HG02588 (cell line): Measurements from ENCODE around the gene CALM3.
A peak's percentile ranks its signal among the peaks of the same experiment; 100 is the strongest.

ENCODE experiments used
- ATAC-seq: cut with Tn5 transposase; IDR thresholded peaks from one replicate; pipeline ENCODE4 v1.9.1; 2021; ENCODE audit warnings: mild to moderate bottlenecking, moderate library complexity; ENCODE audit not compliant: unreplicated experiment

The CALM3 gene

DNA sequence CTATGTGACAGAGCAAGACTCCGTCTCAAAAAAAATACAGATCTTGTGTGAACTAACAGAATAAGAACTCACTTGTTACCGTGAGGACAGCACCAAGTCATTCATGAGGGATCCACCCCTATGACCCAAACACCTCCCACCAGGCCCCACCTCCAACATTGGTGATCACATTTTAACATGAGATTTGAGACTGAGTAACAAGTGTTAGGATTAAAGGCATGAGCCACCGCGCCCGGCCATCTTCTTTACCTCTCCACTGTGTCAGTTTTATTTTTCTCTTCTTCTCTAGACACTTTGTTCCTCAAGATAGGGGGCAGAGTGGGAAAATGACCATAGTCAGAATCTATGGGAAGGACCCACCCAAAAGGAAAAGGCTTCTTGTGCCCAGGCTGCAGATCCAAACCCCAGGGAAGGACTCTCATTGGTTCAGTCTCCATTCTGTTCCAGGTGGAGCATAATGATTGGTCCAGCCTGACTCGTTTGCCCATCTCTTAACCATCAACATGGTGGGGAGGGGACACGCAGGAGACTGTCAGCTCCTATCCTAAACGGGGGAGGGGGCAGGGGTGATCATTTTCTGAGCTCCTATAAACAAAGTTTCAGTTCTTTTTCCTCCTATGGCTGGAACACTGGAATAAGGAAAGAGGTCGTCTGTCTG is 1.3 kb upstream of the CALM3 start:
- ATAC-seq, result no peak

DNA sequence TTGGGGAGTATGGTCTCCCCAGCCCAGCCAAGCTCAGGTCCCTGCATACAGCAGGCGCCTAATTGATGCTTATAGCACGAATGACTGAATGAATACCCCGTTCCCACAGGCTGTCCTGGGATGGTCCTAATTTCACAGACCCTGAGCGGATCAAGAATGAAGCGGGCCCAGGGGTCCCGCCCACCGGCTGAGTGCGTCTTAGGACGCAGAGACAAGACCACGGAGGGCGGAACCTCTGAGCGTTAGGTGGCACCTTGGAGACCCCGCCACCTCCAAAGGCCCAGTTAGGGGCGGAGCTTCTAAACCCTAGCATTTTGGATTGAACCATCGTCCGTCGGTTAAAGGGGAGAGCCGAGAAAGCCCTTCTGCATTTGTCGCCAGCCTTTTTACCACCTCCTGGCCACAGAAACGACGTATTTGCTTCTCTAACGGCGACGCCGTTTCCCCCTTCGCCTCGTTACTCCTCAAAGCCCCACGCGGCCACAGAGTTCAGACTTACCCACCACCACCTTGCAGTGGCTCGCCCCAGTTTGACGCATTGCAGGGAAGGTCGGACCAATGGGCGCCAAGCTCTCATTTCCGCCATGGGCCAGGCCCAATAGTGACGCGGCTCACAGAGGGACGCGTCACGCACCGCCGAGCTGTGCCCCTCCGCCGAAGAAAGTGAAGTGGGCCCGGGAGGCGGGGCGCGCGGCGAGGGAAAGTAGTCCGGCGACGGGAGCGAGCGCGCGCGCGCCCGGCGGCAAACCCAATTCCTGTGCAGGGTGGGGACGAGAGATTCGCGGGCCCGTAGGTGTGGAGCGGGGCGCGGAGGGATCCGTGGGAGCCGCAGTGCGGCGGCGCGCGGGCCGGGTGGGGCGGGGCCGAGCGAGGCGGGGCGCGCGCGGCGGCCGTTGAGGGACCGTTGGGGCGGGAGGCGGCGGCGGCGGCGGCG is 479 bp upstream of the CALM3 start:
- ATAC-seq, result peak; percentile 70

DNA sequence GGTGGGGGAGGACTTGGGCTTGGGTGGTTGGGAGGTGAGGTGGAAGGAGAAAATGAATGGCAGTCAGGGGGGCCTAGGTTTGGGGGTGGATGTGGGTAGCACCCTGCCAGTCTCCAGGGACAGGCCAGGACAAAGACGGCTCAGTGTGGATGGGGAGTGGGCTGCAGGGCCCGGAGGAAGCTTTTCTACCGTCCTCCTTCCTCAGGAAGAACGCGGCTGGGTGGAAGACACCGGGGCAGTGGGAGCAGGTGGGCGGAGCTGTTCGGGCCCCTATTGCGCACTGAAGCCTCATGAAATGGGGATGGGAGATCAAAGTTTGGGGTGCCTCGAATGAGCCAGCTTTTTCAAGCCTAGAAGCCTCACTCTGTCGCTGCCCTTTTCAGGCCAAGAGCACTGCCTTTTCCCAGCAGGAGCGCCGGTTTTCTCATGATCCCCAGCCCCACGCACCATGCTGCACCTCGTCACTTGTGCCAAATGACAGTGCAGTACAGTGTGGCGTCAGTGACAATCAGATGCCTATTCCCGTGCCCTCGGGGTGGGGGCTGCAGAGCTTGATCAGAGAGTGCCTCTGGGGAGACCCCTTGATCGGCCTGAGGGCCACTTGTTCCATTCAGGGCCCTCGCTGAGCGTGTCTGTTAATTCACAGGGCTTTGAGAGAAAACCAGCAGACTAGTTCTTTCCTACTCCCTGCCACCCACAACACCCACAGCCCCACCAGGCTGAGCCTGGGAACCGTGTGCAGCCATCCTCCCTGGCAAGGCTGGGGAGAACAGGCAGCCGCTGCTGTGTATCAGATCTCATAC is 1.5 kb downstream of the CALM3 start:
- no peak for ATAC-seq

DNA sequence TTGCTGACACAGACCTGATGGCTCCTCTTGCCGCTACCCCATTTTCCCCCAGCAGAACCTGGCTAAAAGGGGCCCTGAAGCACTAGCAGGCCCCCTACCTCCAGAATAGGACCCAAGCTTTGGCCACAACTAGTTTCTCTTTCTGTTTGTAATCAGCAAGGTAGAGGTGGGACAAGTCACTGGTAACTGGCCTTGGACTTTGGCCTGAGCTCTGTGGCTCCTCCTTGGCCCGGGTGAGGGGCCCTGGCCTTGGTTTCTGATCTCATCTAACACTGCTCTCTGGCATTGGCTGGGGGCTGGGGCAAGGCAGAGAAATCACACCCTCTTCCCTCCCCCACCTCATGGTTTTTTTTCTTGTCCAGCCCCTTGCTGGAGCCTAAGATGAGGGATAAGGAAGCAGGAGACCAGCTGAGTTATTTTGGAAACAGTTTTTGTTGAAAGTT is 2.1 kb downstream of the CALM3 start:
- no peak for ATAC-seq

DNA sequence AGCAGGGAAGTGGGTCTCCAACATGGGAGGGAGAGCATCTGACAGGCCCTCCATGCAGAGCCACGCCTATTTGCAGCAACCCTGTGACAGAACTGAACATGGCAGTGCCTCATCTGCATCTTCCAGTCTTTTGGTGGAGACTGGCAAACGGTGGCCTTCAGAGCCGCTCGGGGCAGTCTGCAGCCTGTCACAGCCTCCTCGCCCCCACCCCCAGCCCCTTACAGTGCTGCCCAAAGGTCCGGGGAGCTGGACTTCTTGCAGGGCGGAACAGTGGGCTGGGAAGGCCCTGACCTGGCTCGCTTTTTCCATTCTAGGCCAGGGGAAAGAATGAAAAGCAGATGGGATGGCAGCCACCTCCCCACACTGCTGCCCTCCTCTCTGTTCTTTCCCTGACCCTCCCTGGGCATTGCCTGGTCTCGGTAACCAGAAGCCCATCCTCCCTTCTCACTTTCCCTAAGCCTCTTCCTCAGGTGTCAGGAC is 2.7 kb downstream of the CALM3 start:
- no peak for ATAC-seq

DNA sequence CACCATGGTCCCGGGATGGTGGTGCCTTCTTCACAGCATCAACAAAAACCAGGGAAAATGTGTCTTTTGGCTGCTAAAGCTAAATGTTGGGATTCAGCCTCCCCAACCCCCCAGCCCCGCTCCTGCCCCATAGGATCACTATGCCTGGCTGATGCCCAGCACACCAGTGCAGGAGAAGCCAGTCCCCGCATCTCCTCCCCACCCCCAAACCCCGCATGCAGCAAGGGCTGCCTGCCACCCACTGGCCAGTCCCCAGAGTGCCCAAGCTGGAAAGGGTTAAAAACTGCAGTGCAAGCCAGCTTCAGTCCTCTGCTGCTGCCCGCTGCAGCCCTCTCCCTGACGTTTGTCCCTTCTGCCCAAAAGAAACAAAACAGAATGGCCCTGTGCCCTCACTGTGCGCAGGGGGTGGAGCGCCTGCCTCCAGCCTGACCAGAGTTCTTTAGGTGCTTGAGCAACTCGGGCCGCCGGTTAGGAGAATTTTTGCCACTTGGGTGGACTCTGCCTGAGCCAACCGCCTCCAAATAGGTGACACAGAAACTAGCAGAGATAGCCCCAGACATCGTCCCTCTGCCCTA is 3.7 kb downstream of the CALM3 start:
- no peak for ATAC-seq

DNA sequence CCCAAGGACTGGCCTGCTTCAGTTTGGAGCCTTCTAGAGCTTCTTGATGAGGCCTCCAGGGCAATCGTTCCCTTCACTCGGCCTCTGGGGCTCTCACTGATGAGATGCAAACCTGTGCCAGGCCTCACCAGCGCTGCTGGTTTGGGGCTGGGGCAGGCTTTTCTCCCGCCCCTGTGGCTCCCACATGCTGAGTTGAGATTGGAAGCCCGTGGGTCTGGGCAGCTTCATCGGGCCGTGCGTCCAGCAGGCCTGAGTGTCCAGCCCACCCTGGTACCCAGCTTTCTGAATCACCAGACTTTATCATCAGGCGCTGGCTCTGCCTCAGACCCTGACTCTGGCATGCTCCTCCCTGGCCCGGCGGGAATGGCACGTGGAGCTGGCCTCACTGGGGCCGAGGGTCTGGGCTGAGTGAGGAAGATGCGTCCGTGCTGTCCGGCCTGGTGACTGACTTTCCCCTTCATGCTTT is 4.3 kb downstream of the CALM3 start:
- ATAC-seq, result no peak

DNA sequence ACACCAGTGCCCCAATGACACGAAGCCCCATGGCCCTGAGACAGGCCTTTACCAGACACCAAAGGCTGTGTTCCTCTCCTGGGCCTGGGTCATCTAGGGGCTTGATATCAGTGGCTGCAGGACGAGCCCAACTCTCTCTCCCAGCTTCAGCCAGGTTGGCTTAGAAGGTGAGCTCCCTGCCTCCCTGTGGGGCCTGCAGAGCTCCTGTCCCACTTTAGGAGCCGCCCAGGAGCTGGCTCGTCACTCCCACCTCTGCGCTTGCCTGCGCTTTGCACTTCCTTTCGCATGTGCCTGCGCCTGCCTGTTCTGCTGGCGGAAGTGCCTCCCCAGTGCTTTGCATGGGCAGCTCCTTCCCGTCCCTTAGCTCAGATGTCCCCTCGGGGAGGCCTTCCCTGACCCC is 4.9 kb downstream of the CALM3 start:
- ATAC-seq, result no peak

DNA sequence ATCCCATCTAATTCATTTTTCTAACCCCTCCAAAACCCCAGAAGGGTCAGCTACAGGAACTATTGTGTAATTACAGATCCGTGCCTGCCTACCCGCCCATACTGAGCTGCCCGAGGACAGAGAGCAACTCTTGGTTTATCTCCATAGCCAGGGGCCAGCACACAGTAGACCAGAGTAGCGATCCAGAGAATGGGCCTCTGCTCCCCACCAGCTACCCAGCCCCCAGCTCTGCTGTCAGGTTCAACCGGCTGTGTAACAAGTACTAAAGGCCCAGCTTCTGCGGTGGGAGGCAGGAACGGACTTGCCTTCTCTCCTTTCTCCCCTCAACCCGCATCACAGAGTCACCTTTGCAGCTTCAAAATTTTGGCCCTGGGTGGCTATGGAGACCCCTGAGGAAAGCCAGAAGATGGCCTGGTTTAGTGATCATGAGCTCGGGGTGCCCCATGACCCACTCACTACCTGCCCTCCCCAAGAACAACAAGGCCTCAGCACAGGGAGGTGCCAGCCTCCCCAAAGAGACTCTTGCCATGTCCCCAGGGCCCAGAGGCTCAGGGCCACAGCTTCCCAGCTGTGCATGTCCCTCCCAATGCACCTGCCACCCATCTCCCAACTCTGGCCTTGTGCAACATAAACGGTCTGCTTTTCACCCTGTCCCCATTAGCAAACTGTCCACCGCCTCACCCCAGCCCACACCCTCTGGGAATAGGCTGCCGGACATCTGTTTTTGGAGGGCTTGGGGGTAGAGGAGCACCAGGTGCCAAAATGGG is 5.7 kb downstream of the CALM3 start:
- ATAC-seq, result no peak

DNA sequence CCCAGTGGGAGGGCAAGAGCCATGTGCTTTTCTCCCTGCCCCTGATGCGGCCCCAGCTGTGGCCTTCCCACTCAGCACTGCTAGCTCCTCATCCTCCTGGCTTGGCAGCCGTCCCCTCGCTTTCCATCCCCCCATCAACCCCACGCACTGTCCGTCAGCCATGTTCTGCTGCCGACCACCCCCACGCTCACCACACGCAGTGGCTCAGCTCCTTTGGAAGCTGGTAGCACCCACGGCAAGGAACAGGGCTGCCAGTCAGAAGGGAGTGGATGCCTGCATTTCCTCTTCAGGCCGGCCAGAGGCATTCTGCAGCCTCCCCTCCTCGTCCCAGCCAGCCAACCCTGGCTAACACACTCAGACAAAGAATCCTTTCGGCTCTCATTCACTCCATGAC is 6.3 kb downstream of the CALM3 start:
- ATAC-seq, result no peak

DNA sequence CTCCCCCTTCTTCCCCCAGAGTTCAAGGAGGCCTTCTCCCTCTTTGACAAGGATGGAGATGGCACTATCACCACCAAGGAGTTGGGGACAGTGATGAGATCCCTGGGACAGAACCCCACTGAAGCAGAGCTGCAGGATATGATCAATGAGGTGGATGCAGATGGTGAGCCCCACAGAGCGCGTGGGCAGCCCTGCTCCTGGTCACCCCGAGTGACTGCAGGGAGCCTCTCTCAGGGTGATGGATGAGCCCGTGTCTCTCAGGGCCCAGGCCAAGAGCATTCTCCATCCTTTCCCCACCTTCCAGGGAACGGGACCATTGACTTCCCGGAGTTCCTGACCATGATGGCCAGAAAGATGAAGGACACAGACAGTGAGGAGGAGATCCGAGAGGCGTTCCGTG is 7.0 kb downstream of the CALM3 start:
- no peak for ATAC-seq

DNA sequence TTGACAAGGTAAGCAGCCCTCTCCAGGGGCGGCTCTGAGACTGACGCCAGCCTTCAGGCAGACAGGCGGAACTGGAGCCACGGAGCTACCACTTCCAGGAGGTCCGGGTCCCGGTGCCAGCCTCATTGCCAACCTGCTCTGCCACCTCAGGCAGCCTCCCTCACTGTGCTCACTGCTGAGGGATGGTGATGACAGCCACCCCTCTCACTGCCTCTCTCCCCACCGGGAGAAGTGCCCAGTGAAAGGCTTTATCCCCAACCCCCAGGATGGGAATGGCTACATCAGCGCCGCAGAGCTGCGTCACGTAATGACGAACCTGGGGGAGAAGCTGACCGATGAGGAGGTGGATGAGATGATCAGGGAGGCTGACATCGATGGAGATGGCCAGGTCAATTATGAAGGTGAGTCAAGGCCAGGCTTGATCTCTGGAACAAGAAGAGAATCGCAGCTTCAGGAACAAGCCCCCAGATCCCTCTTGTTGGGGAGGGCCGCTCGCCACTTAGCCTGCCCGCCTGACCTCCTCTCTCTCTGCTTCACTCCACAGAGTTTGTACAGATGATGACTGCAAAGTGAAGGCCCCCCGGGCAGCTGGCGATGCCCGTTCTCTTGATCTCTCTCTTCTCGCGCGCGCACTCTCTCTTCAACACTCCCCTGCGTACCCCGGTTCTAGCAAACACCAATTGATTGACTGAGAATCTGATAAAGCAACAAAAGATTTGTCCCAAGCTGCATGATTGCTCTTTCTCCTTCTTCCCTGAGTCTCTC is 7.6 kb downstream of the CALM3 start:
- ATAC-seq, result no peak

DNA sequence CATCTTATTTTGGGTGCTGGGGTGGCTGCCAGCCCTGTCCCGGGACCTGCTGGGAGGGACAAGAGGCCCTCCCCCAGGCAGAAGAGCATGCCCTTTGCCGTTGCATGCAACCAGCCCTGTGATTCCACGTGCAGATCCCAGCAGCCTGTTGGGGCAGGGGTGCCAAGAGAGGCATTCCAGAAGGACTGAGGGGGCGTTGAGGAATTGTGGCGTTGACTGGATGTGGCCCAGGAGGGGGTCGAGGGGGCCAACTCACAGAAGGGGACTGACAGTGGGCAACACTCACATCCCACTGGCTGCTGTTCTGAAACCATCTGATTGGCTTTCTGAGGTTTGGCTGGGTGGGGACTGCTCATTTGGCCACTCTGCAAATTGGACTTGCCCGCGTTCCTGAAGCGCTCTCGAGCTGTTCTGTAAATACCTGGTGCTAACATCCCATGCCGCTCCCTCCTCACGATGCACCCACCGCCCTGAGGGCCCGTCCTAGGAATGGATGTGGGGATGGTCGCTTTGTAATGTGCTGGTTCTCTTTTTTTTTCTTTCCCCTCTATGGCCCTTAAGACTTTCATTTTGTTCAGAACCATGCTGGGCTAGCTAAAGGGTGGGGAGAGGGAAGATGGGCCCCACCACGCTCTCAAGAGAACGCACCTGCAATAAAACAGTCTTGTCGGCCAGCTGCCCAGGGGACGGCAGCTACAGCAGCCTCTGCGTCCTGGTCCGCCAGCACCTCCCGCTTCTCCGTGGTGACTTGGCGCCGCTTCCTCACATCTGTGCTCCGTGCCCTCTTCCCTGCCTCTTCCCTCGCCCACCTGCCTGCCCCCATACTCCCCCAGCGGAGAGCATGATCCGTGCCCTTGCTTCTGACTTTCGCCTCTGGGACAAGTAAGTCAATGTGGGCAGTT is 8.6 kb downstream of the CALM3 start:
- ATAC-seq, result no peak

DNA sequence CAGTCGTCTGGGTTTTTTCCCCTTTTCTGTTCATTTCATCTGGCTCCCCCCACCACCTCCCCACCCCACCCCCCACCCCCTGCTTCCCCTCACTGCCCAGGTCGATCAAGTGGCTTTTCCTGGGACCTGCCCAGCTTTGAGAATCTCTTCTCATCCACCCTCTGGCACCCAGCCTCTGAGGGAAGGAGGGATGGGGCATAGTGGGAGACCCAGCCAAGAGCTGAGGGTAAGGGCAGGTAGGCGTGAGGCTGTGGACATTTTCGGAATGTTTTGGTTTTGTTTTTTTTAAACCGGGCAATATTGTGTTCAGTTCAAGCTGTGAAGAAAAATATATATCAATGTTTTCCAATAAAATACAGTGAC is 9.3 kb downstream of the CALM3 start:
- ATAC-seq, result no peak

DNA sequence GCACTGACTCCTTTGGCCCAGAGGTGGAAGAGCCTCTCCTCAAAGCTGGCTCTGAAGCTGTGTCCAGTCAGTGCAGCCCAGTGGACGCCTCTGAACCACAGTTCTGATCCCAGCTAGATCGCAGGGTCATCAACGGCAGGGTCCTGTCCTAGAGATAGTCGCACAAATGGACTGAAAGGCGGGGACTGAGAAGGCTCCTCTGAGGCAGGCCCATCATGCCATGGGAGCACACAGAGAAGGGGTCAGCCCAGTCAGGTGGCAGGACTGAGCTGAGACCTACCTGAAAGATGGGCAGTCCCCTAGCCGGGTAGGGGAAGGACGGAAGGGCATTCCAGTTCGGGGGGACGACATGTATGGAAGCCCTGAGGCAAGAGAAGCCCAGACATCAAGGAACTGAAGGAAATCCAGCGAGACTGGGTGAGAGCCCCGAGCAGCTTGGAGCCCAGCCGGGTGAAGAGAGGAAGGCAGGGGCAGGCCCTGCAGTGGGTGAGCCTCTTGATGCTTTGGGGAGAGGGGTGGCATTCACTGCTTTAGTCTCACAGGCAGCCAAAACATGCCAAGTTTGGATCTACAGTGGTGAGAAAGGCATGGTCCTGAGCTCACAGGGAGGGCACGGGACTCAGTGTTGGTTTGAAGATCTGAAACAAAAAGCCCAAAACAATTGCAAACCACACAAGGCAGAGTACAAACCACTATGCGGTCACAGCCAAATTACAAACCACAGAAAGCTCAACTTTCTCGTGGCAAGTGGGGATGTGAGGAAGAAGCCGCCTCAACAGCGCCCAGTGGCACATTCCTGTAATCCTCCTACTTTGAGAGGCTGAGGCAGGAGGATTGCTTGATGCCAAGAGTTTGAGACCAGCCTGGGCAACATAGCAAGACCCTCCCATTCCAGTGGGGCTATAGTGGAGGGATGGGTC is 10.0 kb downstream of the CALM3 start:
- ATAC-seq, result no peak

DNA sequence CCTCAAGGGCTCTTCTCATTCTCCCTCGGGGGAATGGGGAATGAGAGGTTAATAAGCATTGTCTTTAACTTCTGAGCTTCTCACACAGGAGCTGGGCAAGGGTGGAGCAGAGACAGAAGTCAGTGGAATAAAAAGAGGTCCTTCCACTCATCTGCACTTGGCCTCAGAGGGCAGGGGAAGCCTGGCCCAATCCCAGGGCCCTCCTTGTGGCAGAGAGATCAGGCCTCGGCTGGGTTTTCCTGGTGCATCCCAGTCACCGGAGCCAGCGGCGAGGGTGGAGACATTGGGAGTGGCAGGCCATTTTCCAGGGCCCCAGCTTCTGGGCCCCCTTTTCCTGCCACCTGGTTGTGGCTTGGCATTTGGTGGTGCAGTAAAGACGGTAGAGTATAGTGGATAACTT is 10.6 kb downstream of the CALM3 start:
- no peak for ATAC-seq

DNA sequence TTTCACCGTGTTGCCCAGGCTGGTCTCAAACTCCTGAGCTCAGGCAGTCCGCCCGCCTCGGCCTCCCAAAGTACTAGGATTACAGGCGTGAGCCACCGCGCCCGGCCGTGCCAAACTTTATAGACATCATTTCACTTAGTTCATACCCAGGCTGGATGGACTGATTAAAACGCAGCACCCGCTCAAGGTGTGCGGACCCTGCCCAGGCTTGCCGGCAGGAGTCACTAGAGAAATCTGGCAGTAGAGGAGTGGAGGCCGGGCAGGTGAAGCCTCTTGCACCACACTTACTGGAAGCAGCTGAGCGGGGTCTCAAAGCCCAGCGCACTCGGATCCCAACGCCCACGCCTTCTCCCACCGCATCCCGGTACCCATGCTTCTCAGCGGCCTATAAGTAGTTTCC is 12.4 kb downstream of the CALM3 start:
- no peak for ATAC-seq
